Smooth muscle cell (in vitro differentiated cells): ENCODE data around the gene FXYD2. TPM values are rescaled to one million over a fixed set of nuclear protein-coding genes. Genes with fewer than 3 reads are reported as not detected.

ENCODE experiments used
- DNase-seq: peaks from one replicate; lab custom pipeline; 2025; ENCODE audit not compliant: unreplicated experiment; lab: John Stamatoyannopoulos, UW
- H2AFZ ChIP-seq: fragments of 200-600 bp; sonication (generic); 2 replicates; pipeline ENCODE4 v1.6.0; 2016; ENCODE audit warnings: antibody characterized with exemption, low read depth, mild to moderate bottlenecking
- H3F3A ChIP-seq: fragments of 200-600 bp; sonication (generic); 2 replicates; pipeline ENCODE4 v1.6.0; 2017; ENCODE audit warnings: antibody characterized with exemption, low read depth
- H3K27ac ChIP-seq: fragments of 200-600 bp; sonication (generic); 2 replicates; pipeline ENCODE4 v1.5.1; 2016; ENCODE audit warnings: low read depth, mild to moderate bottlenecking
- H3K27me3 ChIP-seq: fragments of 200-600 bp; sonication (generic); 2 replicates; pipeline ENCODE4 v1.6.1; 2016; ENCODE audit warnings: low read depth, mild to moderate bottlenecking
- H3K36me3 ChIP-seq: fragments of 200-600 bp; sonication (generic); 2 replicates; pipeline ENCODE4 v1.5.1; 2016; ENCODE audit warnings: low read depth
- H3K4me1 ChIP-seq: fragments of 200-600 bp; sonication (generic); 2 replicates; pipeline ENCODE4 v1.5.1; 2016; ENCODE audit warnings: low read depth
- H3K4me2 ChIP-seq: fragments of 200-600 bp; sonication (generic); 2 replicates; pipeline ENCODE4 v1.6.0; 2016; ENCODE audit warnings: mild to moderate bottlenecking
- H3K4me3 ChIP-seq: fragments of 200-600 bp; sonication (generic); 2 replicates; pipeline ENCODE4 v1.5.1; 2016; ENCODE audit warnings: mild to moderate bottlenecking
- H3K79me2 ChIP-seq: fragments of 200-600 bp; sonication (generic); 2 replicates; pipeline ENCODE4 v1.6.0; 2016; ENCODE audit warnings: low read depth, mild to moderate bottlenecking
- H3K9ac ChIP-seq: fragments of 200-600 bp; sonication (generic); 2 replicates; pipeline ENCODE4 v1.6.0; 2016; ENCODE audit warnings: low read depth
- H3K9me3 ChIP-seq: fragments of 200-600 bp; sonication (generic); replicated peaks from 2 replicates; pipeline ENCODE4 v1.5.1; 2016; ENCODE audit warnings: low read depth
- H4K20me1 ChIP-seq: fragments of 200-600 bp; sonication (generic); 2 replicates; pipeline ENCODE4 v1.6.0; 2016; ENCODE audit warnings: low read depth
- WGBS: methylation state at CpG from one replicate; pipeline ENCODE4 v1.1.7; 2016; ENCODE audit warnings: low lambda C conversion rate; 5-methylcytosine and 5-hydroxymethylcytosine counted together
- polyA plus RNA-seq: library from polyadenylated mRNA; unstranded; fragments of >200 nt; fragmentation: Nextera tagmentation; extraction: Ambion mirVana; gene quantifications from 2 replicates; pipeline ENCODE4 v1.2.1, GENCODE V29; 2016
- total RNA-seq: library from RNA; depleted of rRNA; stranded (reverse); fragments of >200 nt; gene quantifications from 2 replicates; pipeline ENCODE4 v1.2.3, GENCODE V29; 2014
- TF ChIP-seq, protein P1 (sequence below): fragments of 200-600 bp; sonication (generic); IDR thresholded peaks from 2 replicates; pipeline ENCODE4 v1.5.1; 2017; ENCODE audit warnings: borderline replicate concordance, mild to moderate bottlenecking, antibody characterized with exemption; ENCODE audit not compliant: insufficient read depth, poor library complexity, severe bottlenecking

FXYD2 gene
- total and polyA plus RNA-seq, 2 experiments from 2014 or later, result 1.00 TPM; not detected in 1

GRCh38 chr11:117831661-117832415 lies 7.3 kb upstream of the FXYD2 start:
- Histone ChIP-seq H3K79me2 (no peaks in the 10 kb centered on the region), H3K4me2 (no peak overlapping the region), H3K4me3 (no peak overlapping the region), H4K20me1 (no peaks in the 10 kb centered on the region), H2AFZ (no peak overlapping the region), H3K27ac (no peak overlapping the region), H3K9ac (no peak overlapping the region), H3K4me1 (peaks cover 3% of the 10 kb centered on the region), H3K9me3 (no peaks in the 10 kb centered on the region), H3F3A (no peaks in the 10 kb centered on the region), H3K36me3 (no peaks in the 10 kb centered on the region), H3K27me3 (no peaks in the 10 kb centered on the region)
- TF ChIP-seq, protein P1, sequence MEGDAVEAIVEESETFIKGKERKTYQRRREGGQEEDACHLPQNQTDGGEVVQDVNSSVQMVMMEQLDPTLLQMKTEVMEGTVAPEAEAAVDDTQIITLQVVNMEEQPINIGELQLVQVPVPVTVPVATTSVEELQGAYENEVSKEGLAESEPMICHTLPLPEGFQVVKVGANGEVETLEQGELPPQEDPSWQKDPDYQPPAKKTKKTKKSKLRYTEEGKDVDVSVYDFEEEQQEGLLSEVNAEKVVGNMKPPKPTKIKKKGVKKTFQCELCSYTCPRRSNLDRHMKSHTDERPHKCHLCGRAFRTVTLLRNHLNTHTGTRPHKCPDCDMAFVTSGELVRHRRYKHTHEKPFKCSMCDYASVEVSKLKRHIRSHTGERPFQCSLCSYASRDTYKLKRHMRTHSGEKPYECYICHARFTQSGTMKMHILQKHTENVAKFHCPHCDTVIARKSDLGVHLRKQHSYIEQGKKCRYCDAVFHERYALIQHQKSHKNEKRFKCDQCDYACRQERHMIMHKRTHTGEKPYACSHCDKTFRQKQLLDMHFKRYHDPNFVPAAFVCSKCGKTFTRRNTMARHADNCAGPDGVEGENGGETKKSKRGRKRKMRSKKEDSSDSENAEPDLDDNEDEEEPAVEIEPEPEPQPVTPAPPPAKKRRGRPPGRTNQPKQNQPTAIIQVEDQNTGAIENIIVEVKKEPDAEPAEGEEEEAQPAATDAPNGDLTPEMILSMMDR, result no peak
- WGBS, result 93% methylated on average over 7 of the region's 7 CpGs
- DNase-seq, result no peak

DNA sequence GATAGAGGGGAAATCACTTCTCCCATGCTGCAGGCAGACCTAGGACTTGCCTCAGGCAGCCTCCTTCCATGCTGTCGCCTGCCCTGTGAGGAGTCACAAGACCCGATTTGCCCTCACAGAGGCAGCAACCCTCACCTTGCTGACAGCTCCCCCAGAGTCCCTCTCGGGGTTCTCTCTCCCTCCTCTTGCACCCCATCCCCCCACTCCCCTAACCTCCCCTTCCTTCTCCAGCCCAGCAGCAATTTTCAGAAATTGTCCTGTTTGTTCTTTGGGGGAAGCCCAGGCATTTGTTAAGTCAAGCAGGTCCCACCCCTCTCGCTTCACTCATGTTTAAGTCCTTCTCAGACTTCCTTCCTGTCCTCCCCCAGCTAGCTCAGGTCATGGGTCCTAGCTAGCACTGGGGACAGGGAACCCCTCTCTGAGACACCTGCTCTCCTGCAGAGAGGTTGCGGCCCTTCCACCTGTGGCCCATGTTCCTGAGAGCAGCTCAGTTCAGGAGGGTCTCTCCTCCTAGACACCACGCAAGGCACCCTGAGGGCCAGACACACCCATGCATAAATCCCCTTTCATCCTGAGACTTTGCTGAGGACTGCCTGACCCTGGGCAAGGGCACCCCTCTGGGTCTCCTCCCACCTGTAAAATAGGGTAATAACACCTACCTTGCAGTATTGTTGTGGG lies 6.3 kb upstream of the FXYD2 start:
- Histone ChIP-seq H3K36me3 (no peaks in the 10 kb centered on the region), H3F3A (no peaks in the 10 kb centered on the region), H3K27ac (no peak overlapping the region), H3K27me3 (no peaks in the 10 kb centered on the region), H3K4me3 (no peak overlapping the region), H3K9ac (no peak overlapping the region), H3K4me2 (no peak overlapping the region), H3K9me3 (no peaks in the 10 kb centered on the region), H4K20me1 (no peaks in the 10 kb centered on the region), H3K4me1 (peaks cover 3% of the 10 kb centered on the region), H3K79me2 (no peaks in the 10 kb centered on the region), H2AFZ (no peak overlapping the region)
- DNase-seq, result no peak
- WGBS, result 88% methylated on average over 6 of the region's 6 CpGs
- TF ChIP-seq, protein P1, result no peak

- Histone ChIP-seq H3K9me3 (no peaks in the 10 kb centered on the region), H4K20me1 (no peaks in the 10 kb centered on the region), H3K36me3 (no peaks in the 10 kb centered on the region), H3K79me2 (no peaks in the 10 kb centered on the region), H3F3A (no peaks in the 10 kb centered on the region), H3K9ac (no peak overlapping the region), H3K4me2 (no peak overlapping the region), H3K27me3 (no peaks in the 10 kb centered on the region), H3K27ac (no peak overlapping the region), H2AFZ (no peak overlapping the region), H3K4me3 (no peak overlapping the region), H3K4me1 (peaks cover 3% of the 10 kb centered on the region)
- TF ChIP-seq, protein P1, result no peak
- no peak for DNase-seq
- WGBS, result 95% methylated on average over 14 of the region's 14 CpGs
These were observed 5.5 kb upstream of the FXYD2 start for GRCh38 chr11:117830072-117830471.
